ENCODE results near the gene AGA.

Gene AGA

GRCh38 chr4:177441803-177442622 lies at the start of gene AGA (continued):
- TF ChIP-seq ZNF610 (tag by site-specific recombination; IDR thresholded peaks at IDR 0.05; ENCODE audit: borderline replicate concordance), result peak; percentile 65; the same call in 1 of the 2 replicates
- no peak for TF ChIP-seq ZNF423 (tag by site-specific recombination; IDR thresholded peaks at IDR 0.05)
- TF ChIP-seq TCF7L2 (IDR thresholded peaks at IDR 0.05; ENCODE audit: borderline replicate concordance, low read depth, low read length), result no peak
- peak; percentile 74 for TF ChIP-seq ZNF2 (tag by site-specific recombination; IDR thresholded peaks at IDR 0.05)
- TF ChIP-seq IKZF3 (tag by site-specific recombination; IDR thresholded peaks at IDR 0.05), result no peak
- TF ChIP-seq ZNF704 (tag by site-specific recombination; IDR thresholded peaks at IDR 0.05), result no peak
- no peak for TF ChIP-seq WT1 (tag by site-specific recombination; IDR thresholded peaks at IDR 0.05)
- TF ChIP-seq, protein P1, sequence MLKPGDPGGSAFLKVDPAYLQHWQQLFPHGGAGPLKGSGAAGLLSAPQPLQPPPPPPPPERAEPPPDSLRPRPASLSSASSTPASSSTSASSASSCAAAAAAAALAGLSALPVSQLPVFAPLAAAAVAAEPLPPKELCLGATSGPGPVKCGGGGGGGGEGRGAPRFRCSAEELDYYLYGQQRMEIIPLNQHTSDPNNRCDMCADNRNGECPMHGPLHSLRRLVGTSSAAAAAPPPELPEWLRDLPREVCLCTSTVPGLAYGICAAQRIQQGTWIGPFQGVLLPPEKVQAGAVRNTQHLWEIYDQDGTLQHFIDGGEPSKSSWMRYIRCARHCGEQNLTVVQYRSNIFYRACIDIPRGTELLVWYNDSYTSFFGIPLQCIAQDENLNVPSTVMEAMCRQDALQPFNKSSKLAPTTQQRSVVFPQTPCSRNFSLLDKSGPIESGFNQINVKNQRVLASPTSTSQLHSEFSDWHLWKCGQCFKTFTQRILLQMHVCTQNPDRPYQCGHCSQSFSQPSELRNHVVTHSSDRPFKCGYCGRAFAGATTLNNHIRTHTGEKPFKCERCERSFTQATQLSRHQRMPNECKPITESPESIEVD (tag by site-specific recombination; IDR thresholded peaks at IDR 0.05), result no peak
- TF ChIP-seq ZNF624 (tag by site-specific recombination; IDR thresholded peaks at IDR 0.05), result no peak
- TF ChIP-seq ZNF626 (tag by site-specific recombination; IDR thresholded peaks at IDR 0.05), result no peak
- peak; percentile 76; the same call in 1 of the 2 replicates for TF ChIP-seq ZNF324 (tag by site-specific recombination; IDR thresholded peaks at IDR 0.05)
- no peak for TF ChIP-seq ZNF112 (tag by site-specific recombination; IDR thresholded peaks at IDR 0.05)
- TF ChIP-seq ZNF354C (tag by site-specific recombination; IDR thresholded peaks at IDR 0.05; ENCODE audit: borderline replicate concordance, low read depth), result no peak
- TF ChIP-seq ZNF660 (tag by site-specific recombination; IDR thresholded peaks at IDR 0.05), result no peak
- TF ChIP-seq ZNF837 (tag by site-specific recombination; IDR thresholded peaks at IDR 0.05), result no peak
- TF ChIP-seq ZNF140 (tag by site-specific recombination; IDR thresholded peaks at IDR 0.05), result no peak
- no peak for TF ChIP-seq ZNF157 (tag by site-specific recombination; IDR thresholded peaks at IDR 0.05)
- TF ChIP-seq ZNF274 (IDR thresholded peaks at IDR 0.05; ENCODE audit: low read length), result no peak
- TF ChIP-seq ZNF274 (tag by site-specific recombination; IDR thresholded peaks at IDR 0.05; ENCODE audit: borderline replicate concordance), result no peak
- TF ChIP-seq ZNF24 (tag by site-specific recombination; IDR thresholded peaks at IDR 0.05), result no peak
- no peak for TF ChIP-seq ZNF549 (tag by site-specific recombination; IDR thresholded peaks at IDR 0.05)
- TF ChIP-seq ZNF280D (tag by site-specific recombination; IDR thresholded peaks at IDR 0.05), result no peak
- TF ChIP-seq, protein P2, sequence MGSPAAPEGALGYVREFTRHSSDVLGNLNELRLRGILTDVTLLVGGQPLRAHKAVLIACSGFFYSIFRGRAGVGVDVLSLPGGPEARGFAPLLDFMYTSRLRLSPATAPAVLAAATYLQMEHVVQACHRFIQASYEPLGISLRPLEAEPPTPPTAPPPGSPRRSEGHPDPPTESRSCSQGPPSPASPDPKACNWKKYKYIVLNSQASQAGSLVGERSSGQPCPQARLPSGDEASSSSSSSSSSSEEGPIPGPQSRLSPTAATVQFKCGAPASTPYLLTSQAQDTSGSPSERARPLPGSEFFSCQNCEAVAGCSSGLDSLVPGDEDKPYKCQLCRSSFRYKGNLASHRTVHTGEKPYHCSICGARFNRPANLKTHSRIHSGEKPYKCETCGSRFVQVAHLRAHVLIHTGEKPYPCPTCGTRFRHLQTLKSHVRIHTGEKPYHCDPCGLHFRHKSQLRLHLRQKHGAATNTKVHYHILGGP (tag by site-specific recombination; IDR thresholded peaks at IDR 0.05), result no peak
- peak; percentile 58; the same call in 1 of the 2 replicates for TF ChIP-seq BCL11B (tag by site-specific recombination; IDR thresholded peaks at IDR 0.05; ENCODE audit: low read depth)
- 0 out of 2 replicates have a peak, but pooled peaks have one; percentile 59 for TF ChIP-seq BCL11A (tag by site-specific recombination; IDR thresholded peaks at IDR 0.05; ENCODE audit: low read depth)
- no peak for TF ChIP-seq ZNF23 (tag by site-specific recombination; IDR thresholded peaks at IDR 0.05; ENCODE audit: borderline replicate concordance)
- TF ChIP-seq ZNF16 (tag by site-specific recombination; IDR thresholded peaks at IDR 0.05; ENCODE audit: low read depth), result no peak
- TF ChIP-seq ZNF394 (tag by site-specific recombination; IDR thresholded peaks at IDR 0.05; ENCODE audit: borderline replicate concordance), result peak; percentile 95
- TF ChIP-seq ZNF10 (tag by site-specific recombination; IDR thresholded peaks at IDR 0.05), result 0 out of 2 replicates have a peak, but pooled peaks have one; percentile 17
- TF ChIP-seq ZBTB6 (tag by site-specific recombination; IDR thresholded peaks at IDR 0.05), result peak; percentile 96
- no peak for TF ChIP-seq ZNF623 (tag by site-specific recombination; IDR thresholded peaks at IDR 0.05)
- no peak for TF ChIP-seq SCRT1 (tag by site-specific recombination; IDR thresholded peaks at IDR 0.05; ENCODE audit: borderline replicate concordance)
- TF ChIP-seq ZNF629 (tag by site-specific recombination; IDR thresholded peaks at IDR 0.05), result peak; percentile 46; the same call in 1 of the 2 replicates

All from HEK293 (cell line).